Mucosa of descending colon (tissue), 3 donors: Measurements from ENCODE around the gene UBE3B. TPM values are rescaled to one million over a fixed set of nuclear protein-coding genes. Genes with fewer than 3 reads are reported as not detected.
"Not testable (repeated sequence)": the region's sequence is repeated elsewhere in the genome, so short reads cannot be mapped to it uniquely, and the experiment has no call there.

ENCODE experiments used
- ATAC-seq: fragments of 200-7000 bp; cut with Tn5 transposase; one replicate; pipeline ENCODE4 v1.9.1; 2020; ENCODE audit warnings: mild to moderate bottlenecking, moderate library complexity
- DNase-seq, 3 donors: peaks; one replicate each; pipeline ENCODE4 v3.0.0-alpha.2; 2020
- H3K36me3 ChIP-seq: fragments of 200-600 bp; one replicate; pipeline ENCODE4 v1.8.0; 2021; ENCODE audit warnings: low read depth, mild to moderate bottlenecking
- H3K4me1 ChIP-seq: fragments of 200-600 bp; one replicate; pipeline ENCODE4 v1.8.0; 2021; ENCODE audit warnings: low read depth, mild to moderate bottlenecking
- H3K4me3 ChIP-seq: fragments of 200-600 bp; one replicate; pipeline ENCODE4 v1.8.0; 2021; ENCODE audit warnings: mild to moderate bottlenecking
- H3K9me3 ChIP-seq: fragments of 200-600 bp; one replicate; pipeline ENCODE4 v1.8.0; 2021; ENCODE audit warnings: mild to moderate bottlenecking
- intact Hi-C, 2 donors: fragments of 100-400 bp; cut with DNase I in 1 of 2; cut with micrococcal nuclease in 1 of 2; formaldehyde crosslinking; loops; one replicate each; pipeline versions ENCODE4 v1.11.0 to v1.11.1; 2022; cut with DNase I, micrococcal nuclease
- total RNA-seq, 3 donors: library from RNA; stranded (reverse); fragmentation: NEBNext Ultra II Directional in 2 of 3; extraction: Animal tissue kit (Norgen Biotek cat#: 25700) in 2 of 3; gene quantifications; one replicate each; pipeline versions ENCODE4 v1.2.1 to v1.2.4, GENCODE V29; 2021 to 2023
- TF ChIP-seq, protein P1 (sequence below): fragments of 200-600 bp; IDR thresholded peaks from one replicate; pipeline ENCODE4 v1.8.0; 2022; ENCODE audit warnings: antibody characterized with exemption, mild to moderate bottlenecking
- donor health status: DM: no; HTN: no; CAD: no; lungs with moderate emphysema.
- donor health status: DM: no; HTN: no; CAD: no.
- donor health status: DM: no; HTN: yes; CAD: no.

The UBE3B gene
- total RNA-seq, 3 donors from 2014 or later, result 52.5 to 62.3 (median 54.6) TPM

DNA sequence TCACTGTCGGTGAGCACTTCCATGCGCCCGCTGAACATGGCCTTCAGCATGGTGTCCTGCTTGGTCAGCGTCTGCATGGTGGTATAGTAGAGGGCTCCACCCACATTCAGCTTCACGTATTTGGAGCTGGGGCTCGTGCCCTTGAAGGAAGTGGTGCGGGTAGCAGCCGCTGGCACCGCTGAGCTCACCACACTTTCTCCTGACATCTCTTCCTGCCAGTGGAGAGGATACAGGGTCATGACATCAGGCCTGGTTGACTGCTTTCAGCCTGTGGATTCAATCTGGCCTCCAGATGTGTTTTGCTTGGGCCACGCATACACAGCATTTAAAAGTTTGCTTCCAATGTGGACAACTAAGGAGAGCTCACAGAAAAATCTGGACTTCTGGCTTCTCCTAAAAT is 7.9 kb upstream of the UBE3B start:
- DNase-seq (peak in 1 of 3 donors; percentile 37), ATAC-seq (no peak)
- H3K9me3 ChIP-seq, result no peaks in the 10 kb centered on the region
- TF ChIP-seq, protein P1, sequence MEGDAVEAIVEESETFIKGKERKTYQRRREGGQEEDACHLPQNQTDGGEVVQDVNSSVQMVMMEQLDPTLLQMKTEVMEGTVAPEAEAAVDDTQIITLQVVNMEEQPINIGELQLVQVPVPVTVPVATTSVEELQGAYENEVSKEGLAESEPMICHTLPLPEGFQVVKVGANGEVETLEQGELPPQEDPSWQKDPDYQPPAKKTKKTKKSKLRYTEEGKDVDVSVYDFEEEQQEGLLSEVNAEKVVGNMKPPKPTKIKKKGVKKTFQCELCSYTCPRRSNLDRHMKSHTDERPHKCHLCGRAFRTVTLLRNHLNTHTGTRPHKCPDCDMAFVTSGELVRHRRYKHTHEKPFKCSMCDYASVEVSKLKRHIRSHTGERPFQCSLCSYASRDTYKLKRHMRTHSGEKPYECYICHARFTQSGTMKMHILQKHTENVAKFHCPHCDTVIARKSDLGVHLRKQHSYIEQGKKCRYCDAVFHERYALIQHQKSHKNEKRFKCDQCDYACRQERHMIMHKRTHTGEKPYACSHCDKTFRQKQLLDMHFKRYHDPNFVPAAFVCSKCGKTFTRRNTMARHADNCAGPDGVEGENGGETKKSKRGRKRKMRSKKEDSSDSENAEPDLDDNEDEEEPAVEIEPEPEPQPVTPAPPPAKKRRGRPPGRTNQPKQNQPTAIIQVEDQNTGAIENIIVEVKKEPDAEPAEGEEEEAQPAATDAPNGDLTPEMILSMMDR, result no peak
- H3K4me1 ChIP-seq, result peaks cover 48% of the 10 kb centered on the region
- no peak overlapping the region for H3K4me3 ChIP-seq
- intact Hi-C loops, result no loop called here
- no peaks in the 10 kb centered on the region for H3K36me3 ChIP-seq

DNA sequence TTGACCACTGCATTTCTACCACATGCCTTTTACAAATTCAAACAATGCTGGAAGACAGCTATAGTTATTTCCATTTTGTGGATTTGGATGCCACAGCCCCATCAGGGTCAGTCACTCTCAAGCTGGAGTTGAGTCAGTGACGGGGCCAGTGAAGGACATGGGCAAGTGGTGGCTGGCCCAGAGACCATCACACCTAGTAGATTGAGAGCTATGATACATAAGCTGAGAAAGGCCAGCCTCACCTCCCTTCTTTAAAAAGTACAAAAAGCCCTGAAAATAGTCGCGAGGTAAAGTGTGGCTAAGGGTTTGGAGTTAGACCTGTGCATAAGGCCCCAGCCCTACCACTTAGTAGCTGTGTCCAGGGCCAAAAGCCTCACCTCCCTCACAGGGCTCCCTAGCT is 4.4 kb upstream of the UBE3B start:
- DNase-seq (no peak), ATAC-seq (no peak)
- intact Hi-C loops, result no loop called here
- TF ChIP-seq, protein P1, result no peak
- no peaks in the 10 kb centered on the region for H3K36me3 ChIP-seq
- peaks cover 34% of the 10 kb centered on the region for H3K4me1 ChIP-seq
- no peak overlapping the region for H3K4me3 ChIP-seq
- H3K9me3 ChIP-seq, result no peaks in the 10 kb centered on the region

DNA sequence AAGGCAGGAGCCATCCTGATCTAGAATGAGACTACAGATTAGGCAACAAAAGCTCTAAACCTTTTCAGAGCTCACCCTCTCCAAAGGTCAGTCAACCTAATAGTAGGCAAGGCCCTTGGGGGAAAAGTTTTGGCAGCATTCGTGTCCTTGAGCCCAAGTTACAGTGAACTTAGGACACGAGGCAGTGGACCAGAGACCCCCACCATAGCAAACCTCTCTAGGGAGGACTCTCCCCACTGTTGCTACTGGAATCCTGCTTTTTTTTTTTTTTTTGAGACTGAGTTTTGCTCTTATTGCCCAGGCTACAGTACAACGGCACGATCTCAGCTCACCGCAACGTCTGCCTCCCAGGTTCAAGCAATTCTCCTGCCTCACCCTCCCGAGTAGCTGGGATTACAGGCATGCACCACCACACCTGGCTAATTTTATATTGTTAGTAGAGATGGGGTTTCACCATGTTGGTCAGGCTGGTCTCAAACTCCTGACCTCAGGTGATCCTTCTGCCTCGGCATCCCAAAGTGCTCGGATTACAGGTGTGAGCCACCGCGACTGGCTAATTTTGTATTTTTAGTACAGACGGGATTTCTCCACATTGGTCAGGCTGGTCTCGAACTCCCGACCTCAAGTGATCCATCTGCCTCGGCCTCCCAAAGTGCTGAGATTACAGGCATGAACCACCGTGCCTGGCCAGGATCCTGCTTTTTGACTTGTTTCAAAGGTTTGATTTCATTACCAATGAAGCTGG is 3.7 kb upstream of the UBE3B start:
- DNase-seq, result not testable (repeated sequence)
- H3K4me1 ChIP-seq, result peaks cover 37% of the 10 kb centered on the region

DNA sequence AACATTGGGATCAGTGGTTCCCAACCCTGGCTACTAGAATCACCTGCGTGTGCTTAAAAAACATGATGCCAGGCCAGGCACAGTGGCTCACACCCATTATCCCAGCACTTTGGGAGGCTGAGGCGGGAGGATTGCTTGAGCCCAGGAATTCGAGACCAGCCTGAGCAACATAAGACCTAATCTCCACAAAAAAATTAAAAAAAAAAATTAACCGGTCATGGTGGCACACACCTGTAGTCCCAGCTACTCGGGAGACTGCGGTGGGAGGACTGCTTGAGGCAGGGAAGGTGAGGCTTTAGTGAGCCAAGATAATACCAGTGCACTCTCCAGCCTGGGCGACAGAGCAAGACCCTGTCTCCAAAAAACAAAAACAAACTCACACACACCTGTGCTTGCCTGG is 2.3 kb upstream of the UBE3B start:
- no peaks in the 10 kb centered on the region for H3K9me3 ChIP-seq
- no peaks in the 10 kb centered on the region for H3K36me3 ChIP-seq
- ATAC-seq (no peak), DNase-seq (no peak)
- H3K4me3 ChIP-seq, result no peak overlapping the region
- TF ChIP-seq, protein P1, result no peak
- H3K4me1 ChIP-seq, result peaks cover 36% of the 10 kb centered on the region
- intact Hi-C loops, result loop anchor here in 1 of 2 donors (5.0 kb wide), 1 partner anchor 43 kb away; no protein-coding TSS in a partner anchor

More for the DNA sequence above, 3.7 kb upstream of the UBE3B start:
- H3K9me3 ChIP-seq, H3K4me3 ChIP-seq, intact Hi-C loops, ATAC-seq, H3K36me3 ChIP-seq: not testable (repeated sequence)

DNA sequence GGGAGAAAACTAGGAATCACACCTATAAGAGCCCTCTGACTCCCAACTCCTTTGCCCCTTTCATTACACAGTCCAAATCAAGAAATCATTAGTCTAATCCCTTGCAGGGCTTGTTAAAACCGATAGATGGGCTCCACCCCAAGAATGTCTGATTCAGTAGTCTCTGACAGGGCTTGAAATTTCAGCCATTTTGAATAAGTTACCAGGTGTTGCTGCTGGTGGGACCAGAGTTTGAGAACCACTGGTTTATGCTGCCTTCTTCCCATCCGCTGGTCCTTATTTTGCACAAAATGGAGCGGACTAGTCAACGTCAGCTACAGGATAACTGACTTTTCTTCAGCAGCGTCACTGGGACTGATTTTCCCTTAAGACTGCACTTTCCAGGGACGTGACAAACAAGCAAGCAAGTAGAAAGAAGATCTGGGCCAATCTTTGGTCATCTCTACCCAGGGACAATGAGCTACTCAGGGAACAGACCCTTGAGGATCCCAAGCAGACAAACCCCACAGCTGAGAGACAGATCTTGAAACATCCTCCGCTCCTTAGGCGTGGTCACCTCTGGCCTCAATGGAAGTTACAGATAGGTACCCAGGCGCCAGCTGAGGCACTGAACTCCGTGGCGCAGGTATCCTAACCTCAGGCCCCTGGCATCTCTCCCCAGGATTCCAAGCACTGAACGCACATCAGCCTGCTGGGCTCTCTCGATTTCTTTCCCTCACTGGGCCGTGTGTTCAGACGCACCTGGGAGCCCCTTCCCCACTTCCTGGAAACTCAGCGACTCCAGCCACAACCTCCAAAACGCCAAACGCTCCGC is 1.2 kb upstream of the UBE3B start:
- Histone ChIP-seq H3K4me3 (peak overlapping the region; percentile 58), H3K4me1 (peaks cover 26% of the 10 kb centered on the region), H3K36me3 (no peaks in the 10 kb centered on the region), H3K9me3 (no peaks in the 10 kb centered on the region)
- intact Hi-C loops, result loop anchor here in 1 of 2 donors (5.0 kb wide), 1 partner anchor 44 kb away; no protein-coding TSS in a partner anchor
- peak in 2 of 3 donors; percentile 32 to 47 for DNase-seq
- TF ChIP-seq, protein P1, result no peak
- ATAC-seq, result peak; percentile 18

DNA sequence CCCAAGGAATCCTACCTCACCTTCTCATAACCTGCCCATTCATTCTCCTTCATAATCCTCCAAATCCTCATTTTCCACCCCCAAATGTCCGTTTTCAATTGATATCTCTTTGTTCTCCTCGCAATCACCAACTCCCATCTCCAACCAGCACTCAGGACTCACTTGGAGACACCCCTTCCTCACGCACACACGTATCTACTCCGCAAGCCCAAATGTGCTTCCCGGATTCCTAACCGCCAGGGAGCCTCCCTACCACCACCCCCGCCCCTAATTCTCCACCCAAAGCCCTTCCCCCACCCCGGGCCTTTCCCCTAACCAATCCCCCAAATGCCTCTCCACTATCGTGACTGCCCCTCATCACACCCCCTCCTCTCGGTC is 638 bp upstream of the UBE3B start:
- intact Hi-C loops, result loop anchor here in 1 of 2 donors (5.0 kb wide), 1 partner anchor 44 kb away; no protein-coding TSS in a partner anchor
- Histone ChIP-seq H3K9me3 (no peaks in the 10 kb centered on the region), H3K4me1 (peaks cover 26% of the 10 kb centered on the region), H3K36me3 (no peaks in the 10 kb centered on the region), H3K4me3 (peak overlapping the region; percentile 58)
- ATAC-seq (peak; percentile 17), DNase-seq (no peak)
- TF ChIP-seq, protein P1, result no peak
